ENCODE results near the gene TGFBR2. TPM values are rescaled to one million over a fixed set of nuclear protein-coding genes. Genes with fewer than 3 reads are reported as not detected.

TGFBR2 gene
- total and polyA plus RNA-seq, 10 of the 15 experiments (the other 5 are each of a cell fraction or from before 2014, with no cell fraction given) = 0.02 to 0.98 (median 0.18) TPM; not detected in 1

- no peak overlapping the region for H2AFZ ChIP-seq (ENCODE audit: control insufficient read depth, low read depth, low read length)
- intact Hi-C loops (cut with micrococcal nuclease; ENCODE audit: unreplicated experiment) = no loop called here
- no peak overlapping the region for H3K4me2 ChIP-seq (ENCODE audit: control insufficient read depth, insufficient read depth)
- no peaks in the 10 kb centered on the region for H3K4me1 ChIP-seq (ENCODE audit: control insufficient read depth, insufficient read depth, low read length)
- SMC1A ChIA-PET (ENCODE audit: uncharacterized antibody, unreplicated experiment) = interaction anchor here (1.1 kb wide), 1 partner anchor 138 kb away, joined by 3 read pairs; no protein-coding TSS in a partner anchor
- WGBS (ENCODE audit: insufficient coverage, insufficient replicate concordance, low lambda C conversion rate, missing lambda C conversion rate) = 91% methylated on average over 4 of the region's 4 CpGs
- ATAC-seq (no peak), DNase-seq (ENCODE audit: low read depth, low spot score) (no peak), FAIRE-seq (no peak)
- H3K9me3 ChIP-seq (replicated peaks; ENCODE audit: control insufficient read depth, insufficient read depth, low read length) = no peaks in the 10 kb centered on the region
- H3K79me2 ChIP-seq (ENCODE audit: control insufficient read depth, insufficient read depth, low read length) = no peaks in the 10 kb centered on the region
- in situ Hi-C loops (cut with MboI) = no loop called here
- H3K9ac ChIP-seq (ENCODE audit: control insufficient read depth, insufficient read depth, low read length) = no peak overlapping the region
- RAD21 ChIA-PET (ENCODE audit: unreplicated experiment) = no interaction called here
- BruUV-seq (replicated peaks) = no TSS peak
- no peak overlapping the region for H3K27ac ChIP-seq (ENCODE audit: control insufficient read depth, insufficient read depth)
- no peak for TF ChIP-seq POLR2AphosphoS5 (IDR thresholded peaks at IDR 0.05; ENCODE audit: low read length)
- TF ChIP-seq NFYB (IDR thresholded peaks at IDR 0.05; ENCODE audit: insufficient read depth, low read depth, low read length) = no peak
- TF ChIP-seq ZNF622 (IDR thresholded peaks at IDR 0.05) = no peak
- TF ChIP-seq FOXM1 (IDR thresholded peaks at IDR 0.05; ENCODE audit: low read depth, low read length) = no peak
- TF ChIP-seq KDM1A (IDR thresholded peaks at IDR 0.05; ENCODE audit: borderline replicate concordance) = no peak
- no peak for TF ChIP-seq IKZF2 (IDR thresholded peaks at IDR 0.05)
- TF ChIP-seq ZBTB11 (CRISPR knock-in tag; IDR thresholded peaks at IDR 0.05) = no peak
- TF ChIP-seq BMI1 (IDR thresholded peaks at IDR 0.05; ENCODE audit: borderline replicate concordance) = no peak
- TF ChIP-seq NR2F1 (conservative IDR thresholded peaks at IDR 0.05) = no peak
- TF ChIP-seq MAX (IDR thresholded peaks at IDR 0.05; ENCODE audit: low read depth, low read length) = no peak
- TF ChIP-seq, protein P1, sequence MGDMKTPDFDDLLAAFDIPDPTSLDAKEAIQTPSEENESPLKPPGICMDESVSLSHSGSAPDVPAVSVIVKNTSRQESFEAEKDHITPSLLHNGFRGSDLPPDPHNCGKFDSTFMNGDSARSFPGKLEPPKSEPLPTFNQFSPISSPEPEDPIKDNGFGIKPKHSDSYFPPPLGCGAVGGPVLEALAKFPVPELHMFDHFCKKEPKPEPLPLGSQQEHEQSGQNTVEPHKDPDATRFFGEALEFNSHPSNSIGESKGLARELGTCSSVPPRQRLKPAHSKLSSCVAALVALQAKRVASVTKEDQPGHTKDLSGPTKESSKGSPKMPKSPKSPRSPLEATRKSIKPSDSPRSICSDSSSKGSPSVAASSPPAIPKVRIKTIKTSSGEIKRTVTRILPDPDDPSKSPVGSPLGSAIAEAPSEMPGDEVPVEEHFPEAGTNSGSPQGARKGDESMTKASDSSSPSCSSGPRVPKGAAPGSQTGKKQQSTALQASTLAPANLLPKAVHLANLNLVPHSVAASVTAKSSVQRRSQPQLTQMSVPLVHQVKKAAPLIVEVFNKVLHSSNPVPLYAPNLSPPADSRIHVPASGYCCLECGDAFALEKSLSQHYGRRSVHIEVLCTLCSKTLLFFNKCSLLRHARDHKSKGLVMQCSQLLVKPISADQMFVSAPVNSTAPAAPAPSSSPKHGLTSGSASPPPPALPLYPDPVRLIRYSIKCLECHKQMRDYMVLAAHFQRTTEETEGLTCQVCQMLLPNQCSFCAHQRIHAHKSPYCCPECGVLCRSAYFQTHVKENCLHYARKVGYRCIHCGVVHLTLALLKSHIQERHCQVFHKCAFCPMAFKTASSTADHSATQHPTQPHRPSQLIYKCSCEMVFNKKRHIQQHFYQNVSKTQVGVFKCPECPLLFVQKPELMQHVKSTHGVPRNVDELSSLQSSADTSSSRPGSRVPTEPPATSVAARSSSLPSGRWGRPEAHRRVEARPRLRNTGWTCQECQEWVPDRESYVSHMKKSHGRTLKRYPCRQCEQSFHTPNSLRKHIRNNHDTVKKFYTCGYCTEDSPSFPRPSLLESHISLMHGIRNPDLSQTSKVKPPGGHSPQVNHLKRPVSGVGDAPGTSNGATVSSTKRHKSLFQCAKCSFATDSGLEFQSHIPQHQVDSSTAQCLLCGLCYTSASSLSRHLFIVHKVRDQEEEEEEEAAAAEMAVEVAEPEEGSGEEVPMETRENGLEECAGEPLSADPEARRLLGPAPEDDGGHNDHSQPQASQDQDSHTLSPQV (IDR thresholded peaks at IDR 0.05) = no peak
- no peak for TF ChIP-seq EGR1 (IDR thresholded peaks at IDR 0.05; ENCODE audit: borderline replicate concordance in 1 of 2, low read depth in 2 of 2, low read length in 2 of 2)
- no peak for TF ChIP-seq ZNF207 (IDR thresholded peaks at IDR 0.05; ENCODE audit: borderline replicate concordance)
- no peak for TF ChIP-seq TCF12 (IDR thresholded peaks at IDR 0.05; ENCODE audit: low read depth, low read length)
- no peak for TF ChIP-seq EZH2 (IDR thresholded peaks at IDR 0.05; ENCODE audit: borderline replicate concordance, control insufficient read depth, low read depth, low read length)
- TF ChIP-seq TARDBP (IDR thresholded peaks at IDR 0.05; ENCODE audit: borderline replicate concordance) = no peak
- TF ChIP-seq CBX5 (IDR thresholded peaks at IDR 0.05; ENCODE audit: low read depth) = no peak
- TF ChIP-seq NFXL1 (IDR thresholded peaks at IDR 0.05; ENCODE audit: borderline replicate concordance) = no peak
- no peaks in the 10 kb centered on the region for H3K36me3 ChIP-seq (ENCODE audit: control insufficient read depth in 2 of 2, insufficient read depth in 2 of 2, low read length in 1 of 2)
- CTCF ChIA-PET = no interaction called here
- H4K20me1 ChIP-seq (ENCODE audit: control insufficient read depth, insufficient read depth) = no peaks in the 10 kb centered on the region
- POLR2A ChIA-PET = no interaction called here
- no peak overlapping the region for H3K4me3 ChIP-seq
- H3K27me3 ChIP-seq (replicated peaks in 1 of 2; ENCODE audit: control insufficient read depth in 2 of 2, insufficient read depth in 2 of 2, low read length in 1 of 2) = peaks cover 0 to 6% of the 10 kb centered on the region in 2 experiments; a peak in 1 of 4 replicates
Observed at GRCh38 chr3:30585654-30586053, 20.7 kb upstream of the TGFBR2 start.
